Measurements from ENCODE around the gene UBXN1.

- TF ChIP-seq, protein P1, sequence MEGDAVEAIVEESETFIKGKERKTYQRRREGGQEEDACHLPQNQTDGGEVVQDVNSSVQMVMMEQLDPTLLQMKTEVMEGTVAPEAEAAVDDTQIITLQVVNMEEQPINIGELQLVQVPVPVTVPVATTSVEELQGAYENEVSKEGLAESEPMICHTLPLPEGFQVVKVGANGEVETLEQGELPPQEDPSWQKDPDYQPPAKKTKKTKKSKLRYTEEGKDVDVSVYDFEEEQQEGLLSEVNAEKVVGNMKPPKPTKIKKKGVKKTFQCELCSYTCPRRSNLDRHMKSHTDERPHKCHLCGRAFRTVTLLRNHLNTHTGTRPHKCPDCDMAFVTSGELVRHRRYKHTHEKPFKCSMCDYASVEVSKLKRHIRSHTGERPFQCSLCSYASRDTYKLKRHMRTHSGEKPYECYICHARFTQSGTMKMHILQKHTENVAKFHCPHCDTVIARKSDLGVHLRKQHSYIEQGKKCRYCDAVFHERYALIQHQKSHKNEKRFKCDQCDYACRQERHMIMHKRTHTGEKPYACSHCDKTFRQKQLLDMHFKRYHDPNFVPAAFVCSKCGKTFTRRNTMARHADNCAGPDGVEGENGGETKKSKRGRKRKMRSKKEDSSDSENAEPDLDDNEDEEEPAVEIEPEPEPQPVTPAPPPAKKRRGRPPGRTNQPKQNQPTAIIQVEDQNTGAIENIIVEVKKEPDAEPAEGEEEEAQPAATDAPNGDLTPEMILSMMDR (IDR thresholded peaks at IDR 0.05): no peak
- TF ChIP-seq POLR2A (IDR thresholded peaks at IDR 0.05): no peak
Observed at GRCh38 chr11:62678433-62678769, 472 bp downstream of the UBXN1 start.
